ENCODE data around the gene NTSR1.

NTSR1 gene

DNA sequence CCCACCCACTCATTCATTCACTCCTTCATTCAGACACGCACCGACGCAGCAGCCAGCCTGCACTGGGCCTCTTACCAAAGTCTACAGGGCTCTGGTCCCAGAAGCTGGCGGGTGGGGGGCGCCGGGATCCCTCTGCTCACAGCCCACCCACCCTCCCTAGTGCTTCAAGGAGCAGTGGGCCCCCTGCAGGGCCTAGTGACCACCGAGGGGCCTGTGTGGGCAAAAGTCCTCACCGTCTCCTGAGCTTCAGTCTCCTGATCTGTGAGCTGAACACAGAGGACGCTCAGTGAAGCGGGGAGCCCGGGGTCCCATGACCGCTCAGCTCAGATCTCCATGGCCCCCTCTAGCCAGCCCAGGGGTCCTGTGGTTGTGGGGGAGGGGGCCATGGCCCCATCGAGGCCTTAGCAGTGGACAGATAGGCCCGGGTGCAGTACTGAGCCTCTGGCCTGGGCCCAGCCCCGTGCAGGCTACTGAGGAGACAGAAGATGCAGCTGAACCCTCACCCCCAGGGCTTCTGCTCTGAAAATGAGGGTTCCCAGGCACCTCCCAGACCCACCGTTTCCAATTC, 54.2 kb downstream of the NTSR1 start:
- Mint-ChIP-seq H3K36me3 (ENCODE audit: low read depth) (no peaks in the 10 kb centered on the region), H3K4me1 (ENCODE audit: low read depth) (peaks cover 5% of the 10 kb centered on the region), H3K27ac (no peak overlapping the region), H3K27me3 (no peaks in the 10 kb centered on the region), H3K9me3 (no peaks in the 10 kb centered on the region), H3K4me3 (no peak overlapping the region)

DNA sequence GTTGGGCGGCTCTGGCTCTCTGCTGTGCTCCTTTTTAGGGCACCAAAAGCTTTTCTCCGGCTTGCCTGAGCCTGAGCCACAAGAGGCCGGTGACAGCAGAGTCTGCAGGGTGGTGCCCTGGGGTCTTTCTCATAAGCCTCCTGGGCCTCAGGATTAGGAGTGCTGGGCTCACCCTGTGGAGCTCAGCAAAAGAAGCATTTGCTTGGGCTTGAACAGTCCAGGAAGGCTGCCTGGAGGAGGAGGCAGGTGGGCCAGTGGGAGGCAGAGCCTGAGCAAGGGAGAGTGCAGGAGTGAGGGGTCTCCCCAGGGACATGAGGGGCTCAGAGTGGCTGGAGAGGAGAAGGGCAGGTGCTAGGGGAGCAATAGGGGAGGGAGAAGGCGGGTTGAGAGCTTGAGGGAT, 54.8 kb downstream of the NTSR1 start:
- Mint-ChIP-seq H3K4me1 (ENCODE audit: low read depth) (peaks cover 5% of the 10 kb centered on the region), H3K36me3 (ENCODE audit: low read depth) (no peaks in the 10 kb centered on the region), H3K27me3 (no peaks in the 10 kb centered on the region), H3K27ac (no peak overlapping the region), H3K9me3 (no peaks in the 10 kb centered on the region), H3K4me3 (no peak overlapping the region)

DNA sequence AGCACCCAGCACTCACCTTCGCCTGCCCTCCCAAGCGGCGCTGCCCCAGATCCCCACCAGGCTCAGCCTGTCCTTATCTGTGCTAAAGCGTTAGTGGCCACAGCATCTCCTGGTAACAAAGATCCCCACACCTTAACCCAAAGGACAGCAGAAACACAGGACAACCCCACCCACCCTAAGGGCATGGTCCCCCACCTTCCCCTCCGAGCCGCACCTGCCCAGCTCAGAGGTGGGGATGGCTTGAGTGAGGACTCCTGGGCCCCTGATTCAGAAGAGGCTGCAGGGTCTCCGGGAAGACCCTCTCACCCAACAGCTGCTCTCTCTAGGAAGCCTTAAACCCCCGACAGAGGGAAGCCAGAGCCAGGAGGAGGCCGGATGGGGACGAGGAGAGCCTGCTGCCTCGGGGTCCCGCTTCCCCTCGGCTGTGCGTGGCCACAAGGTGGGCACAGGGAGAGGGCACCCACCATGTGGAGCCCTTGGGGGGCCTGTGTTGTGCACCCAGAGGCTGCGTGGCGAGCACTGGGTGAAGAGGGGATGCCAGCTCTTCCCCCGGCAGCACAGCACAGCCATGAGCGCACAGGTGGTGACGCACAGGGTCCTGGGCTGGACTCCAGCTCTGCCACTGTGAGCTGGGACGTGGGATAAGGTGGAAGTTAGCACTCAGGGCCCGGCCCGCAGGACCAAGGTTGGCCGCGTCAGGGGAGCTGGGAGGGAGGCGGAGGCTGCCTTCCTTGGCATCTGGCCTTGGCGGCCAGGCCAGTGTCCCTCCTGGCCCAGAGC, 55.7 kb downstream of the NTSR1 start:
- no peaks in the 10 kb centered on the region for H3K9me3 Mint-ChIP-seq
- no peaks in the 10 kb centered on the region for H3K27me3 Mint-ChIP-seq
- H3K27ac Mint-ChIP-seq: no peak overlapping the region
- peaks cover 5% of the 10 kb centered on the region for H3K4me1 Mint-ChIP-seq (ENCODE audit: low read depth)
- no peak overlapping the region for H3K4me3 Mint-ChIP-seq
- H3K36me3 Mint-ChIP-seq (ENCODE audit: low read depth): no peaks in the 10 kb centered on the region

DNA sequence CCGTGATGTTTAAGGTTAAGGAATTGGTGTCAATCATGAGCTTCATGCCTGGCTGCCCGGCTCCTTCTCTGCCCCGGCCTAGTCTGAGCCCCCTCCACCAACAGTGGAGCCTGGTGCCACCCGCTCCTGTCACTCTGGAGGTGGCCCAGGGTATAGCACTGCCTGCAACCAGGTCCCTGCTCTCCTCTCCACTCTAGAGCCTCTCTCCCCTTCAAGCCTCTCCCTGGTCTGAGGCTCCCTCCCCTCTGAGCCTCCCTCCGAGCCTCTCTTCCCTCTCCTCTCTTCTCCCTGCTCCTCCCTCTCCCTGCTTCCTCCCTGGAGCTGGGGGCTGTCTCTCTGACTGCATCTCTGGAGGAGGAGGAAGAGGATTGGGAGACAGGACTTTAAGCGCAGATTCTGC, 56.4 kb downstream of the NTSR1 start:
- H3K36me3 Mint-ChIP-seq (ENCODE audit: low read depth): no peaks in the 10 kb centered on the region
- H3K4me3 Mint-ChIP-seq: no peak overlapping the region
- H3K27ac Mint-ChIP-seq: no peak overlapping the region
- H3K4me1 Mint-ChIP-seq (ENCODE audit: low read depth): peaks cover 5% of the 10 kb centered on the region
- H3K9me3 Mint-ChIP-seq: no peaks in the 10 kb centered on the region
- H3K27me3 Mint-ChIP-seq: no peaks in the 10 kb centered on the region

DNA sequence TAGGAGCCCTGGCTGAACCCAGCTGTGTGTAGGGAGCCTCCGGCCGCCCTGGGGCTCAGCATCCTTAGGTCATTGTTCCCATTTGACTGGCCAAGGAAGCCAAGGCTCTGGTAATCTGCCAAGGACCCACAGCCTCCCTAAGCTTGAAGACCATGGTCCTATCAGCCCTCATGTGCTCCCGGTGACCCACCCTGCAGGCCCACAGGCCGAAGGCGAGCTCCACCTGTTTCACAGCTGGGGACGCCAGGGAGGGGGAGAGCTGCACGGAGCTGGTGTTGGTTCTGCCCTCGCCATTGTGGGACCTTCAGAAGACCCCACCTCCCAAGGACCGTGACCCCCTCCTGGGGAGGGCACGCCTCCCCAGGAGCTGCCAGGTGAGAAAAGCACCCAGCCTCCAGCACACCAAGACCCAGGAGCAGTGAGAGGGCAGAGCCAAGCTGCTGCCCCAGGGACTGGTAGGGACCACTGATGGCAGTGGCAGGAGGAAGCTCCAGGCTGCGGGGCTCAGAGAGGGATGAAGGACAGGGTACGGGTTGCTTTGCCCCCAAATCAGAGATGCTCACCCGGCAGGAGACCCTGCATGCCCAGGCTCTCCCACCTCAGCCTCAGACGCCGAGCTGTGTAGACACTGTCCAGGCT, 56.9 kb downstream of the NTSR1 start:
- H3K27me3 Mint-ChIP-seq: no peaks in the 10 kb centered on the region
- no peak overlapping the region for H3K27ac Mint-ChIP-seq
- H3K9me3 Mint-ChIP-seq: no peaks in the 10 kb centered on the region
- H3K4me1 Mint-ChIP-seq (ENCODE audit: low read depth): peaks cover 5% of the 10 kb centered on the region
- H3K4me3 Mint-ChIP-seq: no peak overlapping the region
- H3K36me3 Mint-ChIP-seq (ENCODE audit: low read depth): no peaks in the 10 kb centered on the region

DNA sequence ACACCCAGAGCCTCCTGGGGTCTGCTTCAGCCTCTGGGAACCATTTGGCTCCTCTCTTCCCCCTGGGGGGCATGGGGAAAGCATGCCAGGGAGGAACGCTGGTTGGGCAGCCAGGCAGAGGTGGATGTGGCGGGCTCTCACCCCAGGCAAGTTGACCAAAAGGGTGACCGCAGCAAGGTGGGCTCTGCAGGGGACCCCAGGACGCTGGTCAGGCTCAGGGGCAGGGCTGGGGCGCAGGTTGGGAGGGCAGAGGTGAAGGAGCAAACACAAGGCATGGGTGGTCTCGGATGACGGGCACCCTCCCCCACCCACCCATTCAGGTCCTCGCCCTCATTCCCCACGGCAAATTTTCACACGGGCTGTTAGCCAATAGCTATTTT, 57.4 kb downstream of the NTSR1 start:
- no peak overlapping the region for H3K4me3 Mint-ChIP-seq
- no peak overlapping the region for H3K27ac Mint-ChIP-seq
- no peaks in the 10 kb centered on the region for H3K27me3 Mint-ChIP-seq
- no peaks in the 10 kb centered on the region for H3K9me3 Mint-ChIP-seq
- no peaks in the 10 kb centered on the region for H3K36me3 Mint-ChIP-seq (ENCODE audit: low read depth)
- peaks cover 5% of the 10 kb centered on the region for H3K4me1 Mint-ChIP-seq (ENCODE audit: low read depth)

DNA sequence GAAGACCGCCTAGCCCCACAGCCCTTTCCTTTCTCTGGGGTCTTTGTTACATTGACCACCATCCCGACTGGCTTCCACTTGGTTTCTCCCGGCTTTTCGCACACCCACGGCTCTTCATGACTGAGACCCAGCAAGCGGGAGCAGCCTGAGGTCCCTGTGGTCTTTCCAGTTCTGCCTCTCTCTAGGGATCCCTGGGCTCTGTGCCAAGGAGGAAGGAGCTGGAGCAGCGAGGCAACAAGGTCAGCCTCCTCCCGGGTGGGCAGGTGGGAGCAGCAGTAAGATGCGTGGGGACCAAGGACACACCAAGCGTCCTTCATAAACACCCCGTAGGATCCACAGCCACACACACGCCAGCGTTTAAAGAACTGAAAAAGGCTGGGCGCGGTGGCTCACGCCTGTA, 58.1 kb downstream of the NTSR1 start:
- no peaks in the 10 kb centered on the region for H3K9me3 Mint-ChIP-seq
- H3K27me3 Mint-ChIP-seq: no peaks in the 10 kb centered on the region
- no peaks in the 10 kb centered on the region for H3K36me3 Mint-ChIP-seq (ENCODE audit: low read depth)
- H3K4me3 Mint-ChIP-seq: no peak overlapping the region
- peaks cover 5% of the 10 kb centered on the region for H3K4me1 Mint-ChIP-seq (ENCODE audit: low read depth)
- no peak overlapping the region for H3K27ac Mint-ChIP-seq

DNA sequence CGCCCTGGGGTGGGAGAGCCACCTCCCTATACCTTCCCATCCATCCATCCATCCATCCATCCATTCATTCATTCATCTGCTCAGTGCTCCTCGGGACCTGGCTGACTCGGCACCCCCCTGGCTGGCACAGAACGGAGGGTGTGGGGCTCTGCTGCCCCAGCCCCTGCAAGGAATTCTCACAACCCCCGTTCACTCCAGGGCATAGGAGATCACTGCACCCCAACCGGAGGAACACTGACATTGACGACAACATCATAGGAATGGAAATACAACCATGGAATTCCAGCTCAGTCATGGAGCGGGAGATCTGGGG, 59.6 kb downstream of the NTSR1 start:
- Mint-ChIP-seq H3K27ac (no peak overlapping the region), H3K36me3 (ENCODE audit: low read depth) (no peaks in the 10 kb centered on the region), H3K4me3 (no peak overlapping the region), H3K9me3 (no peaks in the 10 kb centered on the region), H3K4me1 (ENCODE audit: low read depth) (peaks cover 8% of the 10 kb centered on the region), H3K27me3 (no peaks in the 10 kb centered on the region)

DNA sequence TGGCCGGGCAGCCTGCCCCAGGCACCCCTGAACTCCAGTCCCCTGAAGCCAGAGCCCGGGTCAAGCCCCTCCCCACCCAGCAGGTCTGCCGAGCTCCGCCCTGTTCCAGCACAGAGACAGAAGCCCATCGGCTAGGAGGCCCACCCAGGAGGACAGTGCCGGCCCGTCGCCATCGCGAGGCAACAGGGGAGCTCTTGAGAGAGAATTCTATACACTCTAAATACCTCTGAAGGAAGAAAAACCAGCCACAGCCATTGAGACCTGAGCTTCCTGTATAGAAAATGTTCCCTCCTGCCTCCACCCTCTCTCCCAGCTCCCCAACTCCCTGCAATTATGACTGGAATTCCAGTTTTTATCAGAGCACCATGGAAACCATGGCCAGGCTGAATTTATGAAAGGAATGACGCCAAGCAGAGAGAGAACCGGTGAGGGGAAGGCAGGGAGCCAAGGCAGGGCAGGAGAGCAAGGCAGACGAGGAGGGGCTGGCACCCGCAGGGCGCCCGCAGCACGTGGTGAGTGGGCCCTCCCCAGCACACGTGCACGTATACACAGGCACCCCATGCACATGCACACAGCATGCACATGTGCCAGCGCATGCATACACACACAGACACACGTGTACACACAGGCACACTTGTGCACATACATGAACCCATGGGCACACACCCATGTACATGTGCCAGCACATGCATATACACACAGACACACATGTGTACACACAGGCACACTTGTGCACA, 60.1 kb downstream of the NTSR1 start:
- H3K27ac Mint-ChIP-seq: no peak overlapping the region
- no peak overlapping the region for H3K4me3 Mint-ChIP-seq
- H3K27me3 Mint-ChIP-seq: no peaks in the 10 kb centered on the region
- H3K9me3 Mint-ChIP-seq: no peaks in the 10 kb centered on the region
- no peaks in the 10 kb centered on the region for H3K36me3 Mint-ChIP-seq (ENCODE audit: low read depth)
- peaks cover 8% of the 10 kb centered on the region for H3K4me1 Mint-ChIP-seq (ENCODE audit: low read depth)

DNA sequence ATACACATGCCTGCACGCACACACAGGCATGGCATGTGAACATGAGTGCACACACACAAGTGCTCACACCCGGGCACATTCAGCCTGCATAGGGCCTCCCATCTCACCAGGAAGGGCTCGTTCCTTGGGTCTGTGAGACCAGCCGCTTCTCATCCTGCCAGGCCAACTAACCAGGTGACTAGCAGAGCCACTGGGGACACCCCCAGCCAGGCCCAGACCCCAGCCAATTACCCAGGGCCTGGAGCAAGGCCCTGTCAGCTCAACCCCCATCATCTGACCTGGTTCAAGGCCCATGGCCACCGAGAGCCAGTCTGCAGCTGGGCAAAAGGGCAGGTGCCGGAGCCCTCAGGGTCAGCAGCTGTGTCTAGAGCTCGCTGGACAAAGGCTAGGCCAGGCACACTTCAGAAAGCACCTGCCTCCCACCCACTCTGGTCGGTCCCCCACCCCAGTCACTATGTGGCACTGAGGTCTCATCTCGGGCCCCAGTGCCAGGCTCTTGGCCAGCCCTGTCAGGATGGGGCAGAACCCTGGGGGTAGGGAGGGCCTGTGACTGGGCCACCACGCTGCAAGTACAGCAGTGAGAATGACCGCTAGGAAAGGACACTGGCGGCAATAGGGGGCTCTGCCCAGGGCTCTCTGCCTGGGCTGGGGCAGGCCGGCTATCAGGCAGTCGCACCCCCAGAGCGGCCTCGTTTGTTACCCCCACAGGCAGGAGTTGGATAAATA, 60.9 kb downstream of the NTSR1 start:
- Mint-ChIP-seq H3K27me3 (no peaks in the 10 kb centered on the region), H3K4me3 (no peak overlapping the region), H3K27ac (no peak overlapping the region), H3K9me3 (no peaks in the 10 kb centered on the region), H3K36me3 (ENCODE audit: low read depth) (no peaks in the 10 kb centered on the region), H3K4me1 (ENCODE audit: low read depth) (peaks cover 15% of the 10 kb centered on the region)

DNA sequence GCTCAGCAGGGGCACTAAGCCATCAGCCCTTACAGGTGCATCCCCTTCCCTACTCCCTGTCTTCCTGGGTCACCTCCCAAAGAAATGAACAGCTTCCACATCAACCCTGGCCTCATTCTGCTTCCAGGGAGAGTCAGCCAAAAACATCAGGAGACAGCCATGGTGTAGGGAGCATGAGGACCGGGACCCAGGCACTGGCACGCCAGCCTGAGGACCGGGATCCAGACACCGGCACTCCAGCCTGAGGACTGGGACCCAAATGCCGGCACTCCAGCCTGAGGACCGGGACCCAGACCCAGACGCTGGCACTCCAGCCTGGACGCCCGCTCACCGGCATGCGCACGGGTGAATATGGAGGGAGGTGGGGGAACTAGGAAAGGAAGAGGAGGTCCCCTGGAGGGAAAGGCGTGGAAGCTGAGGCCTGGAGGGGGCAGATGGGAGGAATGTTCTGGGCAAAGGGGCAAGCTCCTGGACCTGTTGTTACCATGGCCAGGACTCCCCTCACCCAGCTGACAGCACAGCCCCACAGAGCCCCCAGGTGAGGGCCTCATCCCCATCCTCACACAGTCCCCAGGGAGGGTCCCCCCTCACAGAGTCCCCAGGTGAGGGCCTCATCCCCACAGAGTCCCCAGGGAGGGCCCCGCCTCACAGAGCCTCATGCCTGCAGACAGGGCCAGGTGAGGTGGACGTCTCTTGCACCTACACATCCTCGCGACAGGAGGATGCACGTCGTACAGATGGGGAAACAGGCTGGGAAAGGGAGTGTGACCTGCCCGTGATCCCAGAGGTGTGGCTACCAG, 61.7 kb downstream of the NTSR1 start:
- Mint-ChIP-seq H3K36me3 (ENCODE audit: low read depth) (no peaks in the 10 kb centered on the region), H3K27ac (no peak overlapping the region), H3K9me3 (no peaks in the 10 kb centered on the region), H3K4me3 (no peak overlapping the region), H3K27me3 (no peaks in the 10 kb centered on the region), H3K4me1 (ENCODE audit: low read depth) (peaks cover 23% of the 10 kb centered on the region)

DNA sequence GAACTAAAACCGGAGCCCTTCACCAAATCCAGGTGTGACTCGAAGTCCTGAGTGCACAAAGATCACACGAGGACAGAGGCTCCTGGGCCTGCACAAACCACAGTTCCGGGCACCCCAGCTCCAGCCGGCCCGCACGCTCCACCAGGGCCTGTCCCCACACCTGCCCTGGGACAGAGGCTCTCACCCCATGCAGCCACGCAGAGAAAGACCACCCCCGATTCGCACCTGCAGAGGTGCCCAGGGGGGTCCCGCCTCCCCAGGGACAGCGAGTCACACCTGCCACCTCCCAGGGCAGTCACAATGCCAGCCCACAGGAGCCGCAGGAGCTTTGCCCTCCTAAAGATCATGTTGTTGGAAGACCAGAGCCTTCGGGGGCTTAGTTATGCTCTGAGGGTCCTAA, 62.3 kb downstream of the NTSR1 start:
- no peaks in the 10 kb centered on the region for H3K27me3 Mint-ChIP-seq
- no peak overlapping the region for H3K27ac Mint-ChIP-seq

DNA sequence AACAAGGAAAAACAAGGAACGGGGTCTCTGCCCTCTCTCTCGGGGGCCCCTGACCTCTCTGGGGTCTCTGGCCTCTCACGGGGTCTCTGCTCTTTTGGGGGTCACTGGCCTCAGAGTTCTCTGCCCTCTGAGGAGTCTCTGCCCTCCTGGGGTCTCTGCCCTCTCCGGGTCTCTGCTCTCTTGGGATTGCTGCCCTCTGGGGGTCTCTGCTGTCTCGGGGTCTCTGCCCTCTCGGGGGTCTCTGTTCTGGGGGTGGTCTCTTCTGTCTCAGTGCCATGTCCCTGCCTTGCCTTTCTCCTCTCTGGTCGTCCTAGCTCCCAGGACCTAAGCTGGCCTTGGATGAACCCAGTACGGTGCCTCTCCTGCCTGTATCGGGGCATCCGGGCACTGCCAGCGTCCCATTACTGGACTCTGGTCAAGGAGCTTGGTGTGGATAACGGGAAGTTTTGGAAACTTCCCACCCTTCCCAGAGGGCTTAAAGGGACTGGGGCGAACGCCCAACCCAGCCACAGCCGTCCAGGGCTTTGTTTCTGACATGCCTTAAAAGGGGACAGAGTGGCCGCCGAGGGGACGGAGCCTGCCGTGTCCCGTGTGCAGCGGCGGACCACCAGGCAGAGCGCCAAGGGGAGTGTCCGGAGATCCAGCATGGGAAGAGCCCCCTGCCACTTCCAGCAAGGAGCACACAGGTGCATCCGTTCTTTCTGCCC, 62.9 kb downstream of the NTSR1 start:
- no peaks in the 10 kb centered on the region for H3K36me3 Mint-ChIP-seq (ENCODE audit: low read depth)
- H3K27me3 Mint-ChIP-seq: no peaks in the 10 kb centered on the region
- no peak overlapping the region for H3K27ac Mint-ChIP-seq
- peaks cover 35% of the 10 kb centered on the region for H3K4me1 Mint-ChIP-seq (ENCODE audit: low read depth)
- no peak overlapping the region for H3K4me3 Mint-ChIP-seq
- no peaks in the 10 kb centered on the region for H3K9me3 Mint-ChIP-seq

More for the DNA sequence above, 62.3 kb downstream of the NTSR1 start:
- H3K4me3 Mint-ChIP-seq: no peak overlapping the region
- no peaks in the 10 kb centered on the region for H3K36me3 Mint-ChIP-seq (ENCODE audit: low read depth)
- peaks cover 29% of the 10 kb centered on the region for H3K4me1 Mint-ChIP-seq (ENCODE audit: low read depth)
- H3K9me3 Mint-ChIP-seq: no peaks in the 10 kb centered on the region
